ENCODE data around the gene OSBPL2.

DNA sequence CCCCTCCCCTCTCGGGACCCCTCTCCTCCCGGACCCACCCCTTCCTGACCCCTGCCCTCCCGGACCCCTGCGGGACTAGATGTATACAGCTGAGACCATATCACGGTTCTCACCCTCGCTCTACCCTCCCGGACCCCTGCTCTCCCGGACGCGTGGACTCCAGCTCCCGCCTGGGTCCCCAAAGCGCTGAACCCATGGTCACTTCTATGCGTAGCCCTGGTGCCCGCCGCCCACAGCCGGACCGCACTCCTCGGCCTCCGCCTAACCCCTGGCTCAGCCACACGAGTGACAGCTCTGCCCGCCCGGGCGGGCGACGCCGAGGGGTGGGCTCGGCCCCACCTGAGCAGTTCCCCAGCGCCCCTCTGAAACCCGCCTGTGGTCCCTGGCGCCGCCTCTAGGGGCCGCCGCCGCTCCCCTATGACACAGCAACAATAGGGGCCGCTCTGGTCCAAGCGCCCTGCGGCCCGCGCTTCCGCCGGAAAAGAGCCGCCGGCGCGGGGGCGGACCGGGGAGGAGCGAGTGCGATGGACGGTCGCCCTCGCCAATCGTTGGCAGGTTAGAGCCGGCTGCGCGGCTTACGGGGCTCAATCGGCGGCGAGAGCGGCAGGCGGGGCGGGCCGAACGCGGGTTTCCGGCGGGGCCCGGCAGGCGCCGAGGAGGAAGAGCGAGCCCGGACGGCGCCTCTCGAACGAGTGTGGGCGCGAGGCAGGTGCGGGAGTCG, 64.2 kb downstream of the OSBPL2 start, which contains the start of gene ADRM1:
- TF ChIP-seq EZH2 (IDR thresholded peaks at IDR 0.05) (no peak), POLR2AphosphoS5 (IDR thresholded peaks at IDR 0.05; ENCODE audit: borderline replicate concordance, low read depth, low read length) (peak; percentile 50; the same call in 1 of the 2 replicates)
